NT2/D1 (cell line): ENCODE results near the gene LPIN3.
"Not testable (repeated sequence)": the region's sequence is repeated elsewhere in the genome, so short reads cannot be mapped to it uniquely, and the experiment has no call there.

Source experiments
- DNase-seq: peaks from one replicate; pipeline ENCODE4 v3.0.0-alpha.2; 2011; ENCODE audit warnings: low read depth, low spot score
- H3K27me3 ChIP-seq: 2 replicates; pipeline ENCODE4 v1.6.0; 2011; ENCODE audit warnings: mild to moderate bottlenecking; ENCODE audit not compliant: insufficient read length, insufficient read depth
- H3K36me3 ChIP-seq: 2 replicates; pipeline ENCODE4 v1.6.1; 2011; ENCODE audit warnings: mild to moderate bottlenecking, low read length, mixed read lengths; ENCODE audit not compliant: insufficient read depth, insufficient read length
- H3K4me1 ChIP-seq: 2 replicates; pipeline ENCODE4 v1.5.1; 2011; ENCODE audit not compliant: insufficient read depth, insufficient read length
- H3K4me3 ChIP-seq: 2 replicates; pipeline ENCODE4 v1.5.1; 2011; ENCODE audit warnings: low read depth; ENCODE audit not compliant: insufficient read length
- H3K9ac ChIP-seq: 2 replicates; pipeline ENCODE4 v1.6.0; 2011; ENCODE audit warnings: low read depth; ENCODE audit not compliant: insufficient read length
- H3K9me3 ChIP-seq: 2 replicates; pipeline ENCODE4 v1.5.1; 2011; ENCODE audit warnings: mild to moderate bottlenecking, low read length; ENCODE audit not compliant: insufficient read depth
- SUZ12 ChIP-seq: IDR thresholded peaks from 2 replicates; pipeline ENCODE4 v1.6.1; 2011; ENCODE audit not compliant: insufficient read length, insufficient read depth; ENCODE audit errors: extremely low read depth
- YY1 ChIP-seq: IDR thresholded peaks from 2 replicates; pipeline ENCODE4 v1.6.1; 2011; ENCODE audit not compliant: insufficient read length, insufficient read depth
- ZNF274 ChIP-seq: IDR thresholded peaks from 2 replicates; pipeline ENCODE4 v1.6.1; 2011; ENCODE audit warnings: mild to moderate bottlenecking, low read depth, low read length

Gene LPIN3

GRCh38 chr20:41304424-41305079 lies 36.1 kb upstream of the LPIN3 start:
- TF ChIP-seq ZNF274 (no peak), SUZ12 (no peak), YY1 (no peak)
- no peaks in the 10 kb centered on the region for H3K4me1 ChIP-seq
- DNase-seq: no peak

GRCh38 chr20:41306061-41306727 lies 34.4 kb upstream of the LPIN3 start:
- Histone ChIP-seq H3K36me3 (no peaks in the 10 kb centered on the region), H3K4me3 (no peak overlapping the region), H3K27me3 (no peaks in the 10 kb centered on the region), H3K4me1 (no peaks in the 10 kb centered on the region), H3K9me3 (no peaks in the 10 kb centered on the region), H3K9ac (no peak overlapping the region)
- TF ChIP-seq SUZ12: no peak
- TF ChIP-seq YY1: no peak
- no peak for TF ChIP-seq ZNF274
- no peak for DNase-seq

More at GRCh38 chr20:41304424-41305079, 36.1 kb upstream of the LPIN3 start:
- Histone ChIP-seq H3K36me3 (no peaks in the 10 kb centered on the region), H3K4me3 (no peak overlapping the region), H3K9ac (no peak overlapping the region), H3K9me3 (no peaks in the 10 kb centered on the region), H3K27me3 (no peaks in the 10 kb centered on the region)

DNA sequence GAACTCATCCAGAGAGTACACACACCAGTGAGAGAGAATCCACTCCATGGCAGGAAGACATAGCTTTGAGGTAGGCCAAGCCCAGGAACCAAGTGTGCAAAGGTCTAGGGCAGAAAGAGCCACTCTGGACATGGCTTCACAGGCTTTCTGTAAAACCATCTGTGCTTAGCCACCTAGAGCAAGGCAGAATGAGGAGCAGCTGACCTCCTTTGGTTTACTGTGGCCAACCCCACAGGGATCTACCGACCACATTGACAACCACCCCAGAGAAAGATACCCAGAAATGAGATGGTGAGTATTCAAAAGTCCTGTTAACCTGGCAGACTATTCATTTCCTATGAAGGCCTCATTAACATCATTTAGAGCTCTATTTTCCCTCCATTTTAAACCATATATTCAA lies 33.6 kb upstream of the LPIN3 start:
- no peak for TF ChIP-seq SUZ12
- no peak for TF ChIP-seq YY1
- no peak for TF ChIP-seq ZNF274
- DNase-seq: no peak
- Histone ChIP-seq H3K9ac (no peak overlapping the region), H3K4me1 (no peaks in the 10 kb centered on the region), H3K27me3 (no peaks in the 10 kb centered on the region), H3K4me3 (no peak overlapping the region), H3K9me3 (peaks cover 5% of the 10 kb centered on the region; the same call in 1 of the 2 replicates), H3K36me3 (no peaks in the 10 kb centered on the region)

- no peak overlapping the region for H3K4me3 ChIP-seq
- no peak overlapping the region for H3K9ac ChIP-seq
- no peaks in the 10 kb centered on the region for H3K36me3 ChIP-seq
- TF ChIP-seq ZNF274 (no peak), YY1 (no peak), SUZ12 (no peak)
- DNase-seq: no peak
- H3K4me1 ChIP-seq: no peaks in the 10 kb centered on the region
- peaks cover 12% of the 10 kb centered on the region; the same call in 1 of the 2 replicates for H3K9me3 ChIP-seq
- H3K27me3 ChIP-seq: no peaks in the 10 kb centered on the region
Measured at GRCh38 chr20:41308290-41308711, 32.3 kb upstream of the LPIN3 start.

GRCh38 chr20:41308726-41309413 lies 31.8 kb upstream of the LPIN3 start:
- Histone ChIP-seq H3K4me3 (no peak overlapping the region), H3K9me3 (peaks cover 12% of the 10 kb centered on the region; the same call in 1 of the 2 replicates), H3K4me1 (no peaks in the 10 kb centered on the region), H3K9ac (no peak overlapping the region), H3K27me3 (no peaks in the 10 kb centered on the region), H3K36me3 (no peaks in the 10 kb centered on the region)
- no peak for TF ChIP-seq ZNF274
- TF ChIP-seq SUZ12: no peak
- no peak for TF ChIP-seq YY1
- DNase-seq: no peak

- DNase-seq: no peak
- H3K9ac ChIP-seq: no peak overlapping the region
- no peak for TF ChIP-seq SUZ12
- H3K36me3 ChIP-seq: no peaks in the 10 kb centered on the region
- peaks cover 12% of the 10 kb centered on the region; the same call in 1 of the 2 replicates for H3K9me3 ChIP-seq
- H3K4me1 ChIP-seq: no peaks in the 10 kb centered on the region
- H3K27me3 ChIP-seq: no peaks in the 10 kb centered on the region
- no peak overlapping the region for H3K4me3 ChIP-seq
Measured at GRCh38 chr20:41309817-41310216, 30.8 kb upstream of the LPIN3 start.

DNA sequence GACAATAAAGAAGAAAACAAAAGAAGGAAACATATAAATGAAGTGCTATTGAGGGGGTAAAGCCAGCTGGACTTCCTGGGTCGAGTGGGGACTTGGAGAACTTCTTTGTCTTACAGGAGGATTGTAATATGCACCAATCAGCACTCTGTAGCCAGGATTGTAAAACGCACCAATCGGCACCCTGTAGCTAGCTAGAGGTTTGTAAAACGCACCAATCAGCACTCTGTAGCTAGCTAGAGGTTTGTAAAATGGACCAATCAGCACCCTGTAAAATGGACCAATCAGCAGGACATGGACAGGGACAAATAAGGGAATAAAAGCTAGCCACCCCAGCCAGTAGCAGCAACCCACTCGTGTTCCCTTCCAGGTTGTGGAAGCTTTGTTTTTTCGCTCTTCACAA lies 28.6 kb upstream of the LPIN3 start:
- peaks cover 12% of the 10 kb centered on the region; the same call in 1 of the 2 replicates for H3K9me3 ChIP-seq
- not testable (repeated sequence) for H3K36me3 ChIP-seq, H3K4me1 ChIP-seq, H3K9ac ChIP-seq, H3K4me3 ChIP-seq, H3K27me3 ChIP-seq, DNase-seq
